H1 (cell line): ENCODE measurements around the gene NBPF1. TPM values are rescaled to one million over a fixed set of nuclear protein-coding genes. Genes with fewer than 3 reads are reported as not detected.
"Not testable (repeated sequence)": the region's sequence is repeated elsewhere in the genome, so short reads cannot be mapped to it uniquely, and the experiment has no call there.

ENCODE experiments used
- CTCF ChIA-PET: fragments of 300-600 bp; sonication (Branson Sonifier 250); formaldehyde crosslinking; loops from one replicate; lab custom pipeline; 2021; ENCODE audit not compliant: partially characterized antibody; lab: Charles Lee
- POLR2A ChIA-PET: fragments of 300-600 bp; sonication (Branson Sonifier 250); formaldehyde crosslinking; loops from one replicate; lab custom pipeline; 2021; ENCODE audit warnings: inconsistent platforms; ENCODE audit not compliant: partially characterized antibody; lab: Charles Lee
- DNase-seq, 2 experiments: peaks; one replicate each; pipeline versions ENCODE4 v3.0.0 to v3.0.0-alpha.2; 2010 to 2022; ENCODE audit warnings: low spot score in 2 of 2, low read depth in 1 of 2, mixed read lengths in 1 of 2
- FAIRE-seq: peaks from 2 replicates; lab custom pipeline; 2011; peaks lifted over from hg19 to GRCh38; lab: Jason Lieb, UNC
- H2AFZ ChIP-seq: 2 replicates; pipeline ENCODE4 v1.8.1; 2012; ENCODE audit warnings: low read length, inconsistent platforms
- H2AK5ac ChIP-seq: 2 replicates; pipeline ENCODE4 v1.6.1; 2013; ENCODE audit warnings: low read depth, low read length
- H2BK120ac ChIP-seq: replicated peaks from 2 replicates; pipeline ENCODE3; 2013; ENCODE audit warnings: low read depth, low read length, inconsistent platforms
- H2BK12ac ChIP-seq: 2 replicates; pipeline ENCODE4 v1.6.1; 2013; ENCODE audit warnings: low read depth, low read length
- H2BK15ac ChIP-seq: 2 replicates; pipeline ENCODE4 v1.6.1; 2013; ENCODE audit warnings: low read length
- H2BK20ac ChIP-seq: 2 replicates; pipeline ENCODE4 v1.6.1; 2013; ENCODE audit warnings: low read length
- H2BK5ac ChIP-seq: 2 replicates; pipeline ENCODE4 v1.6.1; 2013; ENCODE audit warnings: low read depth, low read length
- H3K14ac ChIP-seq: 2 replicates; pipeline ENCODE4 v1.6.1; 2013; ENCODE audit warnings: inconsistent platforms; ENCODE audit not compliant: insufficient read length
- H3K18ac ChIP-seq: 2 replicates; pipeline ENCODE4 v1.6.1; 2013; ENCODE audit warnings: low read length; ENCODE audit errors: extremely low read depth
- H3K23ac ChIP-seq: 2 replicates; pipeline ENCODE4 v1.6.1; 2013; ENCODE audit warnings: inconsistent platforms; ENCODE audit not compliant: insufficient read length
- H3K23me2 ChIP-seq: 2 replicates; pipeline ENCODE4 v1.6.1; 2013; ENCODE audit warnings: low read depth, low read length
- H3K27ac ChIP-seq: 2 replicates; pipeline ENCODE4 v1.6.1; 2011; ENCODE audit warnings: low read depth, low read length, inconsistent platforms
- H3K27me3 ChIP-seq, 4 experiments: replicated peaks in 1 of 4; 1 replicate in 1 of 4; 2 replicates in 3 of 4; pipeline versions ENCODE4 v1.6.1 to v1.8.1; 2011 to 2013; ENCODE audit warnings: low read length in 3 of 4, mild to moderate bottlenecking in 3 of 4, inconsistent platforms in 2 of 4, mixed read lengths in 2 of 4, moderate library complexity in 1 of 4; ENCODE audit not compliant: control insufficient read depth in 3 of 4, insufficient read depth in 3 of 4; ENCODE audit errors: extremely low read depth in 1 of 4
- H3K36me3 ChIP-seq, 4 experiments: 2 replicates each; pipeline versions ENCODE4 v1.6.1 to v1.8.1; 2011 to 2013; ENCODE audit warnings: mild to moderate bottlenecking in 4 of 4, low read length in 3 of 4, moderate library complexity in 2 of 4, control low read depth in 1 of 4, inconsistent platforms in 1 of 4; ENCODE audit not compliant: insufficient read depth in 4 of 4, control insufficient read depth in 2 of 4
- H3K4ac ChIP-seq: replicated peaks from 2 replicates; pipeline ENCODE3; 2013; ENCODE audit warnings: low read length, low read depth, mixed read lengths, inconsistent platforms; ENCODE audit not compliant: insufficient read length
- H3K4me1 ChIP-seq, 4 experiments: replicated peaks in 1 of 4; 1 replicate in 1 of 4; 2 replicates in 3 of 4; pipeline versions ENCODE4 v1.6.1 to v1.8.1; 2011 to 2013; ENCODE audit warnings: low read length in 3 of 4, inconsistent platforms in 2 of 4, mixed read lengths in 1 of 4; ENCODE audit not compliant: insufficient read depth in 4 of 4, control insufficient read depth in 3 of 4
- H3K4me2 ChIP-seq, 2 experiments: 2 replicates each; pipeline versions ENCODE4 v1.6.1 to v1.8.1; 2011 to 2013; ENCODE audit warnings: low read depth in 2 of 2, low read length in 2 of 2, control low read depth in 1 of 2, inconsistent platforms in 1 of 2, mild to moderate bottlenecking in 1 of 2; ENCODE audit not compliant: insufficient read depth in 1 of 2
- H3K4me3 ChIP-seq, 4 experiments: fragments of 200-600, 300-600 bp in 1 of 4; sonication (generic), shearing (Covaris generic), sonication (Bioruptor Twin) in 1 of 4; 2 replicates each; pipeline versions ENCODE4 v1.5.1 to v1.8.1; 2011 to 2016; ENCODE audit warnings: low read length in 4 of 4, low read depth in 3 of 4, control low read depth in 2 of 4, inconsistent platforms in 2 of 4, mild to moderate bottlenecking in 2 of 4, mixed read lengths in 1 of 4, moderate library complexity in 1 of 4; ENCODE audit not compliant: insufficient read depth in 2 of 4; ENCODE audit errors: extremely low read depth in 1 of 4
- H3K56ac ChIP-seq: replicated peaks from 2 replicates; pipeline ENCODE3; 2013; ENCODE audit warnings: low read depth, mild to moderate bottlenecking, mixed read lengths, low read length, inconsistent platforms; ENCODE audit not compliant: insufficient read length
- H3K79me1 ChIP-seq: 2 replicates; pipeline ENCODE4 v1.6.1; 2013; ENCODE audit warnings: low read depth, low read length, control low read depth
- H3K79me2 ChIP-seq, 2 experiments: 2 replicates each; pipeline versions ENCODE4 v1.6.1 to v1.8.1; 2012 to 2013; ENCODE audit warnings: low read length in 2 of 2, mild to moderate bottlenecking in 2 of 2, inconsistent platforms in 1 of 2; ENCODE audit not compliant: insufficient read depth in 2 of 2, control insufficient read depth in 1 of 2
- H3K9ac ChIP-seq, 4 experiments: replicated peaks in 1 of 4; 1 replicate in 1 of 4; 2 replicates in 3 of 4; pipeline versions ENCODE4 v1.6.1 to v1.8.1; 2011 to 2013; ENCODE audit warnings: low read depth in 3 of 4, low read length in 3 of 4, control low read depth in 2 of 4, mild to moderate bottlenecking in 2 of 4, moderate library complexity in 2 of 4, inconsistent platforms in 1 of 4; ENCODE audit errors: extremely low read depth in 1 of 4
- H3K9me3 ChIP-seq, 2 experiments: 2 replicates each; pipeline versions ENCODE4 v1.6.1 to v1.8.1; 2012 to 2013; ENCODE audit warnings: mild to moderate bottlenecking in 2 of 2, moderate library complexity in 2 of 2, control low read depth in 1 of 2, inconsistent platforms in 1 of 2, low read depth in 1 of 2, low read length in 1 of 2, mixed read lengths in 1 of 2; ENCODE audit not compliant: insufficient read depth in 2 of 2
- H4K20me1 ChIP-seq, 2 experiments: replicated peaks in 1 of 2; 2 replicates each; pipeline versions ENCODE3 to v1.8.1; 2011 to 2013; ENCODE audit warnings: inconsistent platforms in 2 of 2, low read length in 2 of 2, mild to moderate bottlenecking in 1 of 2; ENCODE audit not compliant: insufficient read depth in 2 of 2, control insufficient read depth in 1 of 2
- H4K5ac ChIP-seq: 2 replicates; pipeline ENCODE4 v1.6.1; 2013; ENCODE audit warnings: low read length, low read depth, mixed read lengths, inconsistent platforms; ENCODE audit not compliant: insufficient read length
- H4K8ac ChIP-seq: 2 replicates; pipeline ENCODE4 v1.8.0; 2013; ENCODE audit warnings: mild to moderate bottlenecking, moderate library complexity, low read length, inconsistent platforms; ENCODE audit not compliant: insufficient read depth; ENCODE audit errors: extremely low read depth
- H4K91ac ChIP-seq: replicated peaks from 2 replicates; pipeline ENCODE3; 2013; ENCODE audit warnings: low read length, mixed read lengths, inconsistent platforms; ENCODE audit not compliant: insufficient read length
- WGBS, 2 experiments: shearing (Covaris generic) in 1 of 2; methylation state at CpG; one replicate each; pipeline versions ENCODE4 v1.1.6 to v1.1.7; 2013 to 2015; ENCODE audit warnings: low lambda C conversion rate in 2 of 2, mixed read lengths in 2 of 2, inconsistent platforms in 1 of 2, low coverage in 1 of 2, missing lambda C conversion rate in 1 of 2; ENCODE audit not compliant: insufficient replicate concordance in 2 of 2, insufficient coverage in 1 of 2, insufficient read length in 1 of 2; ENCODE audit errors: extremely low coverage in 1 of 2, missing lambda C conversion rate in 1 of 2; 5-methylcytosine and 5-hydroxymethylcytosine counted together
- polyA plus RNA-seq, 7 experiments: library from polyadenylated mRNA; depleted of rRNA in 3 of 7; stranded (reverse) in 5 of 7; unstranded in 2 of 7; fragments of >200 nt in 5 of 7; fragments of 200-250 nt in 2 of 7; gene quantifications; 1 replicate in 5 of 7; 2 replicates in 1 of 7; 4 replicates in 1 of 7; pipeline versions ENCODE4 v1.2.1 to v1.2.3, GENCODE V29; 2011 to 2013; ENCODE audit warnings: missing spikeins in 2 of 7, mixed read lengths in 2 of 7
- total RNA-seq: library from RNA; stranded (reverse); fragmentation: NEBNext Ultra II Directional; extraction: Animal tissue kit (Norgen Biotek cat#: 25700); gene quantifications from 2 replicates; pipeline ENCODE4 v1.2.1, GENCODE V29; 2021

The NBPF1 gene
- total and polyA plus RNA-seq, 2 of the 8 experiments (the other 6 are each of a cell fraction or from before 2014, with no cell fraction given): 9.6 to 19.3 TPM

DNA sequence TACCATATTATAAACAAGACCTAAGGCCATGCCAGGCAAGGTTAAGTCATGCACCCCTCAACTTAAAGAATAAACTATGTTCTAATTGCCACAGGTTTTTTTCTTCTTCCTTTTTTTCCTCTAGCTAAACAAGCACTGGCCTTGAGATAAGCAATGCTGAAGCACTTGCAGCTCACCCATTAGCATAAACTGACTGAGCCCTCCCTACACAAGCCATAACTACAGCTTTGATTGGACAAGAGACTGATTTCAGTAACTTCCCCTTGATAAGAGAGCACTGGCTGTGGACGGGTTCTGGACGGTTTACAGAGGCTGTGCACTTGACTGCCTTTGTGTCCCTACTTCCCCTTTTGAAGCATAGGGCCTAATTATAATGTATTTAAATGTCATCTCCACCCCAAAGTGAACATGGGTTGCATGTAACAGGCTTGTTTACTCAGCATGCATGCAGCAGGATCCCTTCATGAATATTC, 72.9 kb downstream of the NBPF1 start:
- H4K5ac ChIP-seq, H3K4ac ChIP-seq, H3K36me3 ChIP-seq, H3K27ac ChIP-seq, H4K8ac ChIP-seq, H3K23me2 ChIP-seq, H3K4me3 ChIP-seq, H2AK5ac ChIP-seq, H3K79me2 ChIP-seq, H2BK15ac ChIP-seq, H3K4me1 ChIP-seq, H3K9me3 ChIP-seq, H4K91ac ChIP-seq, H3K4me2 ChIP-seq, H4K20me1 ChIP-seq, H2BK20ac ChIP-seq, H2BK120ac ChIP-seq, H3K23ac ChIP-seq, H3K18ac ChIP-seq, H2BK12ac ChIP-seq, FAIRE-seq, H3K79me1 ChIP-seq, H3K9ac ChIP-seq, H2AFZ ChIP-seq, H3K56ac ChIP-seq, DNase-seq, H2BK5ac ChIP-seq, CTCF ChIA-PET, H3K14ac ChIP-seq: not testable (repeated sequence)
- 60% methylated on average over 1 of the region's 2 CpGs; no CpG with 5 or more reads in 1 of the 2 experiments for WGBS, 2 experiments
- peaks cover 0 to 11% (median 5%) of the 10 kb centered on the region in 4 experiments; a peak in 5 of 7 replicates for H3K27me3 ChIP-seq
- POLR2A ChIA-PET: interaction anchor here (0.8 kb wide), 1 partner anchor 19 kb away, joined by 3 read pairs; no protein-coding TSS in a partner anchor

DNA sequence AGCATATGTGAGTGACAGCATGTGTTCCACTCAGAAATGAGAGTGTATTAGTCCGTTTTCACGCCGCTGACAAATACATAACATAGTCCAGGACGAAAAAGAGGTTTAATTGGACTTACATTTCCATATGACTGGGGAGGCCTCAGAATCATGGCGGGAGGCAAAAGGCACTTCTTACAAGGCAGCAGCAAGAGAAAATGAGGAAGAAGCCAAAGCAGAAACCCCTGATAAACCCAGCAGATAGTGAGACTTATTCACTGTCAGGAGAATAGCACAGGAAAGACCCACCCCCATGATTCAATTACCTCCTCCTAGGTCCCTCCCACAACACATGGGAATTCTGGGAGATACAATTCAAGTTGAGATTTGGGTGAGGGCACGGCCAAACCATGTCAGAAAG, 75.8 kb downstream of the NBPF1 start:
- H3K4me2 ChIP-seq, H3K9me3 ChIP-seq, H2BK20ac ChIP-seq, H3K14ac ChIP-seq, H3K23ac ChIP-seq, H3K56ac ChIP-seq, H2BK5ac ChIP-seq, H2AK5ac ChIP-seq, H4K20me1 ChIP-seq, H3K27ac ChIP-seq, H2BK12ac ChIP-seq, H3K9ac ChIP-seq, H3K23me2 ChIP-seq, DNase-seq, H4K8ac ChIP-seq, H3K4me3 ChIP-seq, H3K36me3 ChIP-seq, H4K5ac ChIP-seq, H3K79me2 ChIP-seq, H4K91ac ChIP-seq, H3K4me1 ChIP-seq, POLR2A ChIA-PET, H3K18ac ChIP-seq, CTCF ChIA-PET, FAIRE-seq, H2AFZ ChIP-seq, H3K79me1 ChIP-seq, H3K4ac ChIP-seq, H2BK15ac ChIP-seq, H2BK120ac ChIP-seq: not testable (repeated sequence)
- H3K27me3 ChIP-seq: peaks cover 1 to 16% (median 8%) of the 10 kb centered on the region in 4 experiments; a peak in 6 of 7 replicates
- 64% methylated on average over 4 of the region's 6 CpGs; no CpG with 5 or more reads in 1 of the 2 experiments for WGBS, 2 experiments
